MCF 10A (cell line): ENCODE results near the gene PGBD5. TPM values are rescaled to one million over a fixed set of nuclear protein-coding genes. Genes with fewer than 3 reads are reported as not detected.

Experiments
- BruUV-seq: library from RNA; stranded (reverse); fragments of 400-500 nt; replicated peaks from 2 replicates; lab custom pipeline; 2021; lab: Mats Ljungman, UMichigan
- CTCF ChIA-PET: fragments of 300-600 bp; sonication (Branson Sonifier 250); formaldehyde crosslinking; extraction: SDS; loops from one replicate; lab custom pipeline; 2021; ENCODE audit warnings: antibody characterized with exemption, inconsistent platforms; lab: Yijun Ruan, JAX
- POLR2A ChIA-PET: fragments of 300-600, 350-650 bp; sonication (Branson Sonifier 250); formaldehyde crosslinking; extraction: SDS; loops from one replicate; lab custom pipeline; 2020; ENCODE audit warnings: antibody characterized with exemption, inconsistent platforms; lab: Yijun Ruan, JAX
- DNase-seq: peaks from one replicate; pipeline ENCODE4 v3.0.0-alpha.2; 2018; ENCODE audit not compliant: unreplicated experiment
- H3K27ac Mint-ChIP-seq: one replicate; pipeline ENCODE4 v1.8.0; 2022; ENCODE audit warnings: mild to moderate bottlenecking, low read depth, mixed read lengths; ENCODE audit not compliant: unreplicated experiment
- H3K27me3 Mint-ChIP-seq: one replicate; pipeline ENCODE4 v1.8.0; 2022; ENCODE audit warnings: mixed read lengths; ENCODE audit not compliant: insufficient read depth, unreplicated experiment
- H3K36me3 Mint-ChIP-seq: one replicate; pipeline ENCODE4 v1.8.0; 2022; ENCODE audit warnings: mild to moderate bottlenecking, moderate library complexity, mixed read lengths; ENCODE audit not compliant: insufficient read depth, unreplicated experiment
- H3K4me1 Mint-ChIP-seq: one replicate; pipeline ENCODE4 v1.8.0; 2022; ENCODE audit warnings: mixed read lengths; ENCODE audit not compliant: insufficient read depth, unreplicated experiment
- H3K4me3 Mint-ChIP-seq: one replicate; pipeline ENCODE4 v1.8.0; 2022; ENCODE audit warnings: mild to moderate bottlenecking, moderate library complexity, mixed read lengths; ENCODE audit not compliant: unreplicated experiment
- H3K9me3 Mint-ChIP-seq: one replicate; pipeline ENCODE4 v1.8.0; 2022; ENCODE audit warnings: mixed read lengths; ENCODE audit not compliant: unreplicated experiment
- CTCF ChIP-seq: fragments of 200-600 bp; IDR thresholded peaks from one replicate; pipeline ENCODE4 v1.8.0; 2022; ENCODE audit warnings: antibody characterized with exemption, mild to moderate bottlenecking; ENCODE audit not compliant: unreplicated experiment
- intact Hi-C: fragments of 100-400 bp; cut with micrococcal nuclease; formaldehyde crosslinking; loops from 2 replicates; pipeline ENCODE4 v1.14.1; 2022
- total RNA-seq: library from RNA; stranded (reverse); gene quantifications from 2 replicates; pipeline ENCODE4 v1.2.3, GENCODE V29; 2022

PGBD5 gene
- total RNA-seq, 1 experiment from 2014 or later: 1.2 TPM

DNA sequence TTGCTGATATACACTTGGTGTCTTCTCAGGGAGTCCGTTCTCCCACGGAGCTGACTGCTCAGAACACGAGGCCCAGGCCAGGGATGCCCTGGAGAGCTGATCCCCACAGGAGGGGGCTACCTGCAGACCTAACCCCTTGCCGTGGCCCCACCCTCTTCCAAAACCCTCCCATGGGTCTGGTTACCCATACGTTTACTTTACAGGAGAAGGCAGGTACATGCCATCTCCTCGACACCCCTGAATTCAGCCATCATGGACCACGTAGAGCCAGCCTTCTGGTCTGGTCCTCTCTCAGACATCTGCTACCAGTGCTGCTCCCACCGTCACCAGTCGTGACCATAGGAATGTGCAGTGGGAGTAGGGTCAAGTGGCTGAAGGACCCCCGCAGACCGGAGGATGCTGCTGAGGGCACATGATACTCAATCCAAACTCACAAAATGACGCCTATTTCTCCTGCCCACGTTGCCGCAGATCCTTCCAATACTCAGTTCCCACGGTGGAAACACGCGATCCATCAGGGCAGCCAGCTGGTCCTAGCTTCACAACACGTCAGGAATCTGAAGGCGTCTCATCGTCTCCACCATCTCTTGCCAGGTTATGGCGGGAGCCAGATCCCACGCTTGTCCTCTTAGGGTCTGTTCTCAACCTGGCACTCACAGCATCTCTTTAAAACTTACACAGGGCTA lies 26.7 kb downstream of the PGBD5 start:
- DNase-seq: no peak
- ChIA-PET CTCF (interaction anchor here (0.5 kb wide), 1 partner anchor 938 kb away, joined by 5 read pairs; the partner anchor contains the start of gene EXOC8), POLR2A (interaction anchor here (0.7 kb wide), 1 partner anchor 259 kb away, joined by 3 read pairs; no protein-coding TSS in a partner anchor)
- Mint-ChIP-seq H3K27me3 (peaks cover 11% of the 10 kb centered on the region), H3K4me3 (no peak overlapping the region), H3K27ac (no peak overlapping the region), H3K9me3 (no peaks in the 10 kb centered on the region), H3K36me3 (no peaks in the 10 kb centered on the region), H3K4me1 (no peaks in the 10 kb centered on the region)
- TF ChIP-seq CTCF: no peak
- intact Hi-C loops: no loop called here
- no TSS peak for BruUV-seq

DNA sequence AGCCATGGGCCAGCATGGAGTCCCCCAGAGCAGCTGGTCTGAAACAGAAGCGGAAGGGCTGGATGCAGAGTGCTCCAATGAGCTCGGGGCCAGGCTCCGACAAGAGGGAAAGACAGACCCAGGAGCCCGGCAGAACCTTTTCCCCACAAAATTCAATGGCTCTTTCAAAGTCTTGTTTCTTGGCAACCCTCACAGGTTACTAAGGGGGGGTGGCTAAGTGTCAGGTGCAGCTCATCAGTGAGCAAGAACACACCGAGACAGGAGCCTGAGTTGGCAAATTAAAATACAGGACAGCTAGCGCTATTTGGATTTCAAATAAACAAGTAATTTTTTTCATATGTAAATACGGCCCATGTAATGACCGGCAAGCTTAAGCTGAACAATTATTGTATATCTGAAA lies 27.3 kb downstream of the PGBD5 start:
- no peak overlapping the region for H3K27ac Mint-ChIP-seq
- no peak for DNase-seq
- intact Hi-C loops: no loop called here
- H3K36me3 Mint-ChIP-seq: no peaks in the 10 kb centered on the region
- H3K4me3 Mint-ChIP-seq: no peak overlapping the region
- peaks cover 11% of the 10 kb centered on the region for H3K27me3 Mint-ChIP-seq
- no peak for TF ChIP-seq CTCF
- no TSS peak for BruUV-seq
- ChIA-PET CTCF (interaction anchor here (0.5 kb wide), 1 partner anchor 939 kb away, joined by 5 read pairs; the partner anchor contains the start of gene EXOC8), POLR2A (no interaction called here)
- no peaks in the 10 kb centered on the region for H3K9me3 Mint-ChIP-seq
- H3K4me1 Mint-ChIP-seq: no peaks in the 10 kb centered on the region

- Mint-ChIP-seq H3K27me3 (peaks cover 11% of the 10 kb centered on the region), H3K27ac (no peak overlapping the region), H3K4me3 (no peak overlapping the region), H3K9me3 (no peaks in the 10 kb centered on the region), H3K36me3 (no peaks in the 10 kb centered on the region), H3K4me1 (no peaks in the 10 kb centered on the region)
- no peak for DNase-seq
- ChIA-PET CTCF (no interaction called here), POLR2A (interaction anchor here (1.0 kb wide), 1 partner anchor 12 kb away, joined by 3 read pairs; no protein-coding TSS in a partner anchor)
- TF ChIP-seq CTCF: no peak
- no TSS peak for BruUV-seq
- intact Hi-C loops: no loop called here
Measured at GRCh38 chr1:230396966-230397365, 29.2 kb downstream of the PGBD5 start.

DNA sequence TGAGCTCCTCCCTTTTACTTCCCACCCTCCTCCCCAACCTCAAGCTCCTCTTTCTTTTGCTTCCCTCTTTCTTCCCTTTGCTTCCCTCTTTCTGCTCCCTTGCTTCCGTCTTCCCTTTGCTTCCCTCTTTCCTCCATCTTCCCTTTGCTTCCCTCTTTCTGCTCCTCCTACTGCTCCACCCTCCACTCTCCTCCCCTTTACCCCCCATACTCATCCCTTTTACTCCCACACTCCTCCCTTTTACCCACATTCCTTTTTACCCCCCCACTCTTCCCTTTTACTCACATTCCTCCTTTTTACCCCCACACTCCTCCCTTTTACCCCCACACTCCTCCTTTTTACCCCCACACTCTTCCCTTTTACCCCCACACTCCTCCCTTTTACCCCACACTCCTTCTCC lies 30.2 kb downstream of the PGBD5 start:
- Mint-ChIP-seq H3K9me3 (no peaks in the 10 kb centered on the region), H3K27ac (no peak overlapping the region), H3K4me3 (no peak overlapping the region), H3K36me3 (no peaks in the 10 kb centered on the region), H3K27me3 (peaks cover 11% of the 10 kb centered on the region), H3K4me1 (no peaks in the 10 kb centered on the region)
- ChIA-PET CTCF (interaction anchor here (0.6 to 0.8 kb wide), 2 partner anchors 436 to 1279 kb away, joined by 4 read pairs; no protein-coding TSS in a partner anchor), POLR2A (no interaction called here)
- intact Hi-C loops: no loop called here
- BruUV-seq: no TSS peak
- no peak for DNase-seq
- TF ChIP-seq CTCF: no peak
